D341Med (cell line): ENCODE data around the gene HES5.

Experiments
- DNase-seq: peaks from one replicate; pipeline ENCODE4 v3.0.0; 2012; ENCODE audit warnings: low spot score

The HES5 gene

GRCh38 chr1:2479186-2479585 lies 50.9 kb downstream of the HES5 start:
- DNase-seq, result no peak
